ENCODE measurements around the gene NME3.

Gene NME3

GRCh38 chr16:1793578-1794220 is 22.4 kb upstream of the NME3 start, which contains the start of gene IGFALS:
Gene IGFALS (minus strand): TSS chr16:1793705. CDS start chr16:1793652, 53 bp downstream.
- no peak for DNase-seq

DNA sequence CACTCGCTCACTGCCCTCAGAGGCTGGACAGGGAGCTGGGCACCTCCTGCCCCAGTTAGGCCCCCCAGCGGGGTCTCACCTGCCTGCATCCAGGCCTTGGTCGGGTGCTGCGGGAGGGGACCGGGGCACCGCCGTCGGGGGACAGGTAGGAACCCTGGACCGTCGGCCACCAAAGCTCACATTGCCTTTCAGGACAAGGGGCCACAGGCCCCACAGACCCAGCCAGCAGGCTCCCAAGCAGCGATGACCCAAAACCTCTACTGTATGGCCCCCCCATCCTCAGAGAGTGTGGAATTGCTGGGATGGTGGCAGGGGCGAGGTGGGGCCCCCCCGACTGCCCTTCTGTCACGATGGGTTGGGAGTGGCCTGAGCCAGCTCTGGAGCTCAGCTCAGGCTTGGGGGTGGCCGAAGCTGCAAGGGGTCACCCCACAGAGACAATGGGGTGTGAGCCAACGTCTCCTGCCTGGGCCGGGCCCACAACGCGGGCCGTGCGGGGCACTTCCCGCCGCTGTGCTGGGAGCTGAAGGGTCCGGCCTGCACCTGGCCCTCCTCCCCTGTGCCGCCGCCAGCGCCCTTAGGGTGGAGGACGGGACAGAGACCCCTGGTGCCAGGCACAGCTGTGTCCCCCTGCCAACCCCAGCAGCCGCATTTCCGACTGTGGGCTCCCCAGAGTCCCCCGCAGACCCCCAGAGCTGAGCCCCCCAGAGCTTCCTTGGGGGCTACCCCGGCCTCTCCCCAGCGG is 21.7 kb upstream of the NME3 start:
- no peak for DNase-seq

DNA sequence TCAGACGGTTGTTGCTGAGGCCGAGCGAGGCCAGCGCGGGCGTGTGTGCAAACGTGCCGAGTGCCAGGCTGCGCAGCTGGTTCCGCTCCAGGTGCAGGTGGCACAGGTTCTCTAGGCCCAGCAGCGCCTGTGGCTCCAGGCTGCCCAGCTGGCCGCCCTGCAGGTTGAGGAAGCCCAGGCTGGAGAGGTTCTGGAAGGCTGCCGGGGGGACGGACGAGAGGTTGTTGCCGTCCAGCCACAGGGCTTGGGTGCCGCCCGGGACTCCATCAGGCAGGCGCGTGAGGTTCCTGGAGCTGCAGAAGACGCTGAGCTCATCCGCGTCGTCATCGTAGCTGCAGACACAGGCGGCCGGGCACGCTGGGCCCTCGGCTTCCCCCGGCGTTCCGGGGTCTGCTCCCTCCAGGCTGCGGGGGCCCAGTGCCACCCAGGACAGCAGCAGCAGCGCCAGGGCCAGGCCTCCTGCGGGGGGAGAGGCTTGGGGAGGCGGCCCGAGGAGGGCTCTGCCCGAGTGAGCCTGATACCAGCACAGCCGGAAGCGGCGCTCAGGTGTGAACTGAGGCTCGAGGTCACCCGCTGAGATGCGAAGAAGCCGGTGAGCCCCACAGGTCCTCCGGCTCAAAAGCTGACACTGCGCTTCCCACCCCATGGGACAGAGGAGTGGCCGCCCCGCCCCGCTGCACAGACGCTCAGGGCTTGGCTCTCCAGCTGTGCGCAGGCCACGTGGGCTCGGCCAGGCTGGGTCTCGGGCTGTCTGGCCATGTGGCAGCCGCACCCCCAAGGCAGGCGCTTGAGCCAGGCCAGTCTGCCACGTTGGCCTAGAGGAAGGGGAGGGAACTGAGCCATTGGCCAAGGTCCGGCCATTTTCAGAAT is 20.8 kb upstream of the NME3 start:
- no peak for DNase-seq

DNA sequence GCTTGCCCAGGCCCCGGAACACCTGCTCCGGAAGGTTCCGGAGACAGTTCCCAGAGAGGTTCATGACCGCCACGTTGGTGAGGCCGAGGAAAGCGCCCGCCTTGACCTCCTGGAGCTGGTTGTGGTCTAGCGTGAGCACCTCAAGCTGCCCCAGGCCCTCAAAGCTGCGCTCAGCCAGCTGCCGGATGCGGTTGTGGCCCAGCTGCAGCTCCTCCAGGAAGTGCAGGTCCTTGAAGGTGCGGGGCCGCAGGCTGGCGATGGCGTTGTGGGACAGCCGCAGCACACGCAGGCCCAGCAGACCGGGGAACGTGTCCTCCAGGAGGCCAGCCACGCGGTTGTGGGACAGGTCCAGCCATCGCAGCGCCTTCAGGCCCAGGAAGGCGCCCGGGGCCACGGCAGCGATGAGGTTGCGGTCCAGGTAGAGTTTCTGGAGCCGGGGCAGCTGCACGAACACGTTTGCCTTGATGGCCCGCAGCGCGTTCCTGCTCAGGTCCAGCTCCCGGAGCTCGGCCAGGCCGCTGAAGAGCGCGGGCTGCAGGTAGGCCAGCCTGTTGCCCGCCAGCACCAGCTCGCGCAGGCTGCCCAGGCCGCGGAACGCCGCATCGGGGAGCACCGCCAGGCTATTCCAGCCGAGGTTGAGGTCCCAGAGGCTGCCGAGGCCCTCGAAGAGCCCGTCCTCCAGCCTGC is 20.1 kb upstream of the NME3 start:
- DNase-seq: no peak

DNA sequence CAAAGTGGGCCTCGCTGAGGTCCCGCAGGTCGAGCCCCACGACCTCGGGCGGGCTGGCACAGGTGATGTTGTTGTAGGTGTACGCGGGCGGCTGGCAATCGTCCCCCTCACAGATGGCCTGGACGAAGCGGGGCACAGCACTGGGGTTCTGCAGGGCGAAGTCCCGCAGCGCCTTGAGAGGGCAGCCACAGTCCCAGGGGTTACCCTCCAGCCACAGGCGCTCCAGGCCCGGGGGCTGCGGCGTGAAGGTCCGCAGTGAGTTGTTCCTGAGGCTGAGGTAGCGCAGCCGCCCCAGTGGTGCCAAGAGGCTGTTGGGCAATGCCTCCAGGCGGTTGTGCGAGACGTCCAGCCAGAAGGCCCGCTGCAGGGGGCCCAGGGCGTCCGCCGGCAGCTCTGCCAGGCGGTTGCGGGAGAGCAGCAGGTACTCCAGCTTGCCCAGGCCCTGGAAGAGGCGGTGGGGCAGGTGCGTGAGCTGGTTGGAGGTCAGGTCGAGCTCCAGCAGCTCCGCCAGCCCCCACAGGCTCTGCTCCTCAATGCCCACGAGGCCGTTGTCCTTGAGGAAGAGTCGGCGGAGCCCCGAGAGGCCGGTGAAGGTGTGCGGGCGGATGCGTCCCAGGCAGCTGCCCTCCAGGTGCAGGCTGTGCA is 19.4 kb upstream of the NME3 start:
- DNase-seq: no peak

- no peak for DNase-seq
Measured at GRCh38 chr16:1790261-1790610, 18.9 kb upstream of the NME3 start.

GRCh38 chr16:1789643-1790045 is 18.3 kb upstream of the NME3 start:
- no peak for DNase-seq

- DNase-seq: no peak
Measured at GRCh38 chr16:1788708-1789100, 17.4 kb upstream of the NME3 start.

DNA sequence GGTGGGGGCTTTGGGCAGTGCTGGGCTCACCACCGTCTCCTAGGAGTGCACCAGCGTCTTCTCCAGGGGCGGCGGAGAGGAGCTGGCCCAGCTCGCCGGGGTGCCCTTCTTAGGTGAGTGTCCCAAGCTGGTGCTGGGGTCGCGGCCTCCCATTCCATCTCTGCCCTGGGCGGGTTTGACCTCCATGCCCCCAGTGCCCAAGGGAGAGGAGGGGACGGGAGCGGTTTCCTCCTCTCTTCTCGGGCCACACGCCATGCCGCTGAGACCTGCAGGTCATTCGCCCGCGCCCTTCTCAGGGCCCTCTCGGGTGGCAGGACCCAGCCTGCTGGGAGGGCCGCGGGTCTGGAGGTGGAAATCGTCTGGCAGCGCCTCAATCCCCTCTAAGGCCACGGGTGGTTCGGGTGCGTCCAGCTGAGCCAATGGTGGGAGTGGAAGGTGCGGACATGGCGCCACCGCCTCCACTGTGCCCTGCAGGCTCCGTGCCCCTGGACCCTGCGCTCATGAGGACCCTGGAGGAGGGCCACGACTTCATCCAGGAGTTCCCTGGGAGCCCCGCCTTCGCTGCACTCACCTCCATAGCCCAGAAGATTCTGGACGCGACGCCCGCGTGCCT is 16.9 kb upstream of the NME3 start:
- DNase-seq: no peak

DNA sequence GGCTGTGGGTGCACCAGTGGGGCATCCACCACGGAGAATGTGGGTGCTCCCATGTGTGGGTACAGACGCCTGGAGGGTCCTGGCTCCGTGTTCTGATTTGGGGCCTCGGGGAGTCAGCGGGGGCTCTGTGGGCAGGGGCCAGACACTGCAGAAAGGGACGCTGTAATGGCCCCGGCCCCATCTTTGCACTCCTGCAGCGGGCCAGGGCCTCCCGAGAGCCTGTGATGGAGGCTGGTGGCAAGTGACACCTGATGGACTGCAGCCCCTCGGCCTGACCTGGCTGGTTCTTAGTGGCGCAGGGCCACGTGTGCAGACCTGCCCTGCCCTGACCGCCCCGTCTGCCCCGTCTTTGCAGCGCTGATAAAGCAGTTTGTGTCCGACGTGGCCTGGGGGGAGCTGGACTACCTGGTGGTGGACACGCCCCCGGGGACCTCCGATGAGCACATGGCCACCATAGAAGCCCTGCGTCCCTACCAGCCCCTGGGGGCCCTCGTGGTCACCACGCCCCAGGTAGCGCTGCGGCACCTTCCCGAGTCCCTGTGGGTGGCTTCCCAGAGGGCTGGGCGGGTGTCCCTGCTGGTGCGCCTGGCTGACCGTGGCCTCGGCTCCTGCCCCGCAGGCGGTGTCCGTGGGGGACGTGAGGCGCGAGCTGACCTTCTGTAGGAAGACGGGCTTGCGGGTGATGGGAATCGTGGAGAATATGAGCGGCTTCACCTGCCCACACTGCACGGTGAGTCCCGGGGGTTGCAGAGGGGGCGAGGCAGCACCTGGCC is 16.2 kb upstream of the NME3 start:
- no peak for DNase-seq

DNA sequence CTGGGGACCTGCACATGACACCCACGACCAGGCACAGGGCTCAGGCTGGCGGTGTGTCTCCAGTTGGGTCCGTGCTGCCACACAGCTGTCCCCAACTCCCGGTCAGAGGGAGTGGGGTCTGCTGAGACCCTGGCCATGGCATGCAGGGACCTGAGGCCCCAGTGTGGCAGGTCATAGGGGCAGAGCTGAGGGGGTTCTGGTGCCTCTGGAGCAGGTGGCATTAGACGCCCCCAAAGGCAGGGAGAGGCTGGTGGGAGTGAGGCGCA is 15.6 kb upstream of the NME3 start:
- DNase-seq: no peak

- no peak for DNase-seq
Measured at GRCh38 chr16:1786242-1787055, 15.1 kb upstream of the NME3 start.

DNA sequence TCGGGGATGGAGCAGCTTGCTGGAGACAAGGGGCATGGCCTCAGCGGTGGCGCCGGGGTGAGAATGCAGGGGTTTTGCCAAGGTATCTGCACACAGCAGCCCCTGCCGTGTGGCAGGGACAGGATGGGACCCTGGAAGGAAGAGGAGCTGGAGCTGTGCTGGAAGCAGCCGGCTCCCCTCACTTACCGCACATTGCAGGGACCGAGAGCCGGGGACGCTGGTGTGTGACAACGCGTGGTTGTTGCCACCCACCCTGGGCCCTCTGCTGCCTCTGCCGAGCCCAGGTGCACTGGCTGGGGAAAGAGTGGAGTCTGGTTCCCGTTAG is 14.5 kb upstream of the NME3 start:
- DNase-seq: no peak

DNA sequence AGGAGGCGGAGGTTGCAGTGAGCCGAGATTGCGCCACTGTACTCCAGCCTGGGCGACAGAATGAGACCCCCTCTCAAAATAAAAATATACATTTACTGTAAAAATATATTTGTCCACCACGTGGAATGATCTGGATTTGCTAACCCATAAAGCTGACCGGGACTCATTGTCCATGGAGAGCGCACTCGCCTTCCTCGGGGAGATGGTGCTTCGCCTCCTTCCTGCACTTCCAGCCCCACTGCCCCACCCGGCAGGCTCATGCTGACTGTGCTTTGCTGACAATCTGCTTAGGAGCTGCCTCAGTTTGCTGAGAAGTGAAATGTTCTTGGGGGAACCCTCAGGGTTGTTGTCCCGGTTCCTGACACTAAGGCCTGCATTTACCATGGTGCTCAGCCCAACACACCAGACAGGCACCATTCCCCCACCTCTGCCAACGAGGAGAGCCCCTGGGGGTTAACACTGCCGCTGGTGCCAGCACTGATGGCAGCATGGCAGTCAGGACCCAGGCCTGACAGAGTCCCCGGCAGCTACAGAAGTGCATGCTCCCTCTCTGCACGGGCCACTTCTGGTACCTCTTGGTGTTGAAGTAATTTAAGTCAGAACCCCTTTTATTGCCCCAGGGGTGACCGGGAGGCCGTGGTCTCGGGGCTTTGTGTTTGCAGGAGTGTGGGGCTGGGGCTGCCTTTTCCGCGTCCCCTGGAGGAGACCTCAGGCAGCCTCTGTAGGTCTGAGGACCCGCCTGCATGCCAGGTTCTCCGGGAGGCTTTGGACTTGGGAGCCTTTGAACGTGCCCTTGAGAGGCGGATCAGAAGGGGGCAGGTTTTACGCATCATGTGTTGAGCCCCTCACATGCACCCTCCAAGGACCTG is 13.9 kb upstream of the NME3 start:
- no peak for DNase-seq

- peak; percentile 95 for DNase-seq
Measured at GRCh38 chr16:1782408-1783264, 11.3 kb upstream of the NME3 start, which contains the start of the genes NUBP2 and SPSB3. Gene NUBP2 (plus strand): TSS chr16:1782960. CDS start chr16:1783021, 61 bp downstream. Gene SPSB3 (minus strand): TSS chr16:1782571. CDS start chr16:1781483, 1,088 bp downstream.

- DNase-seq: no peak
Measured at GRCh38 chr16:1781758-1782407, 10.5 kb upstream of the NME3 start.

DNA sequence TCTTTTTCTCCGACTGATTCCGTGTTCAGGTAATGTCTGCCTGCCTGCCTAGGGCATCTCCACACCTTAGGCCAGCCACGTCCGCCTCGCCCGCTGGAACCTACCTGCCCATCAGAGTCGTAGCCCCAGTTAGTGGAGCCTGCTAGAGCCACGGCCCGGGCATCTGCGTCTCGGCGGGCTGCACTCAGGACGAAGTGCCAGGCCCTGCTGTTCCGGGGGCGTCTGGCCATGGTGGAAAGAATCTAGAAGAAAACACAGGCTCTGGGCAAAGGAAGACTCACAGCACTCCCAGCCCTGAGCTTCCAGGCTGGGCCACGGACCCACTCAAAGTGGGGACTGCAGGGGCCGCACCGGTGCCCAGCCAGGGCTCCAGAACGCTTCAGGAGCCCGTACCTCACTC is 9.9 kb upstream of the NME3 start:
- DNase-seq: no peak

DNA sequence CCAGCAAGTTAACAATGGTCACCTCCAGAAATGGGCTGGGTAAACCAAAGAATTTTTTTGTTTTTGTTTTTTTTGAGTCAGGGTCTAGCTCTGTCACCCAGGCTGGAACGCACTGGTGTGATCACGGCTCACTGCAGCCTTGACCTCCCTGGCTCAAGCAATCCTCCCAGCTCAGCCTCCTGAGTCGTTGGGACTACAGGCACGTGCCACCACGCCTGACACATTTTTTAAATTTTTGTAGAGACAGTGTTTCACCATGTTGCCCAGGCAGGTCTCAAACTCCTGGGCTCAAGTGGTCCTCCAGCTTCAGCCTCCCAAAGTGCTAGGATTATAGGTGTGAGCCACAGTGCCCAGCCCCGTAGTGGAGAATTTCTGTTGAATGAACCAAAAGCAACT is 9.3 kb upstream of the NME3 start:
- no peak for DNase-seq

Measured in NCI-H1105 (cell line).